RCC 7860 (cell line): ENCODE results near the gene ICAM4.

ENCODE experiments used
- DNase-seq: peaks from one replicate; pipeline ENCODE4 v3.0.0-alpha.2; 2015; ENCODE audit warnings: low spot score
- FAIRE-seq: peaks from 2 replicates; lab custom pipeline; 2012; peaks lifted over from hg19 to GRCh38; lab: Jason Lieb, UNC

The ICAM4 gene

DNA sequence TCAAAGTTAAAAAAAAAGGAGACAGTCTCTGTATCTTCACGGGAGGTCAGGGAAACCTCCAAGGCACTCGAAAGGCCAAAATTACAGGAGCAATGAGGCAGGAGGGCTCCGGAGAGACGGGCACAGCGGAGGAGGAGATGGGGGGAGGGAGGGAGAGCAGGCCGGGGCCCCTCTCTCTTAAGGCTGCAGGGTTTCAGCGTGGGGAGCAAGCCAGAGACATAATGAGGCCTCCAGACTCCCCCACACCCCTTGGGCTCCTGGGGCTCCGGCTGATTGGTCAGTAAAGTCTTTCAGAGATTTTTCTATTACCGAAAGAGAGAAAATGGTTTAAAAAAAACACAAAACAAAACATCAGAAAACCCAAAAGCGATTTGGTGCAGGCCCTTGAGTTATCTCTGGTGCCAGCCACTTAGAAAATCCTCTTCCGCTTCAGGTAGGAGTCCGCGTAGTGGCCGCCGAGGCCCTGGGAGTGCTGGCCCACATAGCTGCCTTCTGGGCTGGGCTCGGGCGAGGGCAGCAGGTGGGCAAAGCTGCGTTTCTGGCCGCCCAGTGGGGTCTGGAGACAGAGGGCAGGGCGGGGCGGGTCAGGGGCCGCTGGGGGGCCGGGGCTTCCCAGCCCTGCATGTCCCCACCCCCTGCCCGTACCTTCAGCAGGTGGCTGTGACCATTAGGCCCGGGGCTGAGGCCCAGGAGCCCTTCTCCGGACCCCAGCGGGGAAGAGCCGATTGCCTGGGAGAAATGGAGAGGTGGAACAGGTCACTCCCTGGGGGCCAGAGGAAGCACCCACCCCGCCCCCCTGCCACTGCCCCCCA lies 30.5 kb downstream of the ICAM4 start:
- FAIRE-seq = no peak
- DNase-seq = no peak

DNA sequence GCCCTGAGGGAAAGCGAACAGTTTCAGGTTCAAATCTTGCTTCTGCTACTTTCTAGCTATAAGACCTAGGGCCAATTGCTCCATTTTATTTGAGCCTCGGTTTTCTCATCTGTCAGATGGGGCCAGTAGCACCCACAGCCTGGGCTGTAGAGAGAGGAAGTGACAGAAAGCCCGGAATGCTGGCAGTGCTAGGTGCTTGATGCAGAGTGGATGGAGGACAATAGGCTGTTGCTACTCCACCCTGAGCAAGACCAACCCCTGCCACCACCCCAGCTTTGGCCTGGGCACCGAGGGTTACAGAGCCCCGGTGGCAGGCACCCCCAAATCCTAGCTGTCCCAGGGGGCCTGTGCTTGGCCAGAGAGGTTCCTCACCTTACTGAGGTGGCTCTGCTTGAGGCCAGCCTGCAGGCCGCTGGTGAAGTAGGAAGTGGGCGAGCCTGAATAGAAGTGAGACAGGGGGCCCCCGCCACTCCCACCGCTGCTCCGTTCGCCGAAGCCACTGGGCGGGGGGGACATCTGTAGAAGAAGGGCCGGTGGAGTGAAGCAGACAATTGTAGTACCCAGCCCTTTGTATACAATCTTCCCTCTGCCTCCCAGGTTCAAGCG lies 31.2 kb downstream of the ICAM4 start:
- DNase-seq (no peak), FAIRE-seq (no peak)

GRCh38 chr19:10318807-10319682 lies 32.3 kb downstream of the ICAM4 start:
- FAIRE-seq = no peak
- DNase-seq = no peak

GRCh38 chr19:10320602-10321416 lies 34.1 kb downstream of the ICAM4 start:
- no peak for DNase-seq
- no peak for FAIRE-seq

- no peak for FAIRE-seq
- DNase-seq = no peak
Observed at GRCh38 chr19:10321417-10321797, 34.7 kb downstream of the ICAM4 start.

DNA sequence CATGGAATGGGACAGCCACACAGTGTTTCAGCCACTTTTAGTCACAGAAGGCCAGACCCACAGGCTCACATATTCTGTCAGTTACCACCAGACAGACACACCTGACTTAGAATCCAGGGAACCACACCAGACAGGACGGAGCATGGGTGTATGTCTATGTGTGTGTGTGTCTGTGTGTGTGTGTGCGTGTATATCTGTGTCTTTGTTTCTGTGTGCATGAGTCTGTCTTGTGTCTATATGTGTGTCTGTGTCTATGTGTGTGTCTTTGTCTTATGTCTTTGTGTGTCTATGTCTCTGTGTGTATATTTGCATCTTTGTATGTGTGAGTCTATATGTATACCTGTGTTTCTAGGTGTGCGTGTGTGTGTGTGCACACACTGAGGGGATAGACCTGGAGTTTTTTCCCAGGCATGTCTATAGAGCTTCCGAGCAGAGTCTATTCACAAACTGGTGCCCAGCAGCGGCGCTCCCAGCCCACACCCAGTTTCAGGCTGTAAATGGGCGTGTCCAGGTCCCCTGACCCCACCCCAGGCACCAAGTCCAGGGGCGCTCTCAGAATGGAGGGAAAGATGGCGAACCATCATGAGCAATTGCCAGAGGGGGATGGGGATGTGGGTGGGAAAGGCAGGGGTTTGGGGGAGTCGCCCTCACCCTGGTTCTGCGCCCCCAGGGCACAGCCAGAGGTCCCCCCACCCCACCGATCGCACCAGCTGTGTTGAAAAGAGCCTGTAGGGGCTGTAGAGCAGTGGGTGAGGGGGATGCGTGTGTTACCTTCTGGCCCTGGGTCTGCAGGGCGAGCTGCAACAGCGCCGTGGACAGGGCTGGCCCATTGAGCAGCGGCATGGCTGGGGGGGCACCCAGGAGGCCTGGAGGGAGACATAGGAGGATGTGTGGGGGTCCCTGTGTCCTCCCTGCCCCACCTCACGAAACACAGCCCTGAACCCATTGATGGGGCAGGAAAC lies 35.4 kb downstream of the ICAM4 start:
- FAIRE-seq = no peak
- no peak for DNase-seq

GRCh38 chr19:10325732-10326131 lies 39.0 kb downstream of the ICAM4 start:
- FAIRE-seq = no peak

DNA sequence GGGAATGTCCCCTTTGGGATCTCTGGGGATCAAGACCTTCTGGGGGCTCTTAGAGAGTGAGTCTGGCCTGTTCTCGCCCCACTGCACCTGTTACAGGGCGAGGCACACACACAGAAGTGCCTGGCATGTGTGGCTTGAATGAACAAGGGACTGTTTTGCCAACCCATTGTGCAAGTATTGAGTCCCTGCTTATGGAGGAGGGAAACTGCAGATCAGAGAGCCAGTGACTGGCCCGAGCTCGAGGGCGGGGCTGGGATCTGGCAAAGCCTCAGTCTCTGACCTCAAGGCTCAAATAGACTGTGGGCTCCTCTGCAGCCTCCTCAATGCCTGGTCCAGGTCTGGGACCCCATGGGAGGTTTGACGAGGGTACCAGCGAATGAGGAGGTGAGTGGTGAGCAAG lies 41.0 kb downstream of the ICAM4 start:
- FAIRE-seq (no peak), DNase-seq (no peak)

More at GRCh38 chr19:10325732-10326131, 39.0 kb downstream of the ICAM4 start:
- no peak for DNase-seq

DNA sequence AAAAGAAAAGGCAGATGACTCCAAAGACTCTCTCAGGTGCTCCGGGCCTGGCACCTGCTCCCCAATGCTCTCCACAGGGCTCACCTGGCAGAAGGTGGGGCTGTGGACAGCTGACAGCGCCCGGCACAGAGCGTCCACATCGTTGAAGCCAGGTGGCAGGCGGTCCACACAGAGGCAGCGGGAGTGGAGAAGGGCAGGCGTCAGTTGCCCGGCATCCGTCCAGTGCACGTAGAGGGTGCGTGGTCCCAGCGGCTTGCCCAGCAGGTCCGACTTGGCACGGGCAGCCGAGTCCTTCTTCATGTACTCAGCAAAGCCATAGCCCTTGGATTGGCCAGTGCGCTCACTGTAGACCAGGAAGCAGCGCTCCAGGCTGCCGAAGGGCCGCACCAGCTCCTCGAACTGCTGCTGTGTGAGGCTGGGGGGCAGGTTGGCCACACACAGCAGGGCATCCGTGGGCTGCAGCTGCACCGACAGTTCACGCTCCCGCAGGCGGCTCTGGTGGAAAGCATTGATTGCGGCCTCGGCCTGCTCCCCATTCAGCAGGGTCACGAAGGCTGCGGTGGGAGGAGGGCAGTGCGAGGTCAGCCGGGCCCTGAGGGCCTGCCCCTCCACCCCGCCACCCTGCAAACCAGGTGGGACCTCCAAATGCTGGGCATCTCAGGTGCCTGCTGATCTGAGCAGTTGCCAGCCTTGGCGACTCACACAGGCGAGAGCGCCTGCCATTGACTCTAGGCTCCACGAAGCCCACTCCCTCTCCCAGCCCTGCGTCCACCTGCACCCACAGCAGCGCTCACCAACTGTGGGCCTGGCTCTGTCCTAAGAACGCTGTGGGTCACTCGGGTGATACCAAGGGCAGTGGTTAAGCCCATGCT lies 42.0 kb downstream of the ICAM4 start:
- no peak for DNase-seq
- FAIRE-seq = no peak

DNA sequence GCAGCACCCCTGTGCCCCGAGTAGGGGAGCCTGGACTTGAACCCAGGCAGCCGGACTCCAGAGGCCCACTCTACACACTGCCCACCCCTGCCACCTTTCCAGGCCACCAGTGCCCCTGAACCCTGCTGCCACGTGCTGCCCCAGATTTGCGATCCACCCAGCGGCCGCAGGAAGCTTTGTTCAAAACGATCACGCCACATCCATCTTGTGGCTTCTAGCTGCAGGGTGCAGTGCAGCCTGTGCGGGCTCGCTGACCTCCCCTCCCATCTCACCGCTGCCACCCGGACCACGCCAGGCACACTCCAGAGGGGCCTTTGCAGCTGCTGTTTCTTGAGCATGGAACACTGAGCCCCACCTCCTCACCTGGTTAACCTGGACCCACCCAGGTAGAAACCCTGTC lies 42.8 kb downstream of the ICAM4 start:
- DNase-seq (no peak), FAIRE-seq (no peak)

DNA sequence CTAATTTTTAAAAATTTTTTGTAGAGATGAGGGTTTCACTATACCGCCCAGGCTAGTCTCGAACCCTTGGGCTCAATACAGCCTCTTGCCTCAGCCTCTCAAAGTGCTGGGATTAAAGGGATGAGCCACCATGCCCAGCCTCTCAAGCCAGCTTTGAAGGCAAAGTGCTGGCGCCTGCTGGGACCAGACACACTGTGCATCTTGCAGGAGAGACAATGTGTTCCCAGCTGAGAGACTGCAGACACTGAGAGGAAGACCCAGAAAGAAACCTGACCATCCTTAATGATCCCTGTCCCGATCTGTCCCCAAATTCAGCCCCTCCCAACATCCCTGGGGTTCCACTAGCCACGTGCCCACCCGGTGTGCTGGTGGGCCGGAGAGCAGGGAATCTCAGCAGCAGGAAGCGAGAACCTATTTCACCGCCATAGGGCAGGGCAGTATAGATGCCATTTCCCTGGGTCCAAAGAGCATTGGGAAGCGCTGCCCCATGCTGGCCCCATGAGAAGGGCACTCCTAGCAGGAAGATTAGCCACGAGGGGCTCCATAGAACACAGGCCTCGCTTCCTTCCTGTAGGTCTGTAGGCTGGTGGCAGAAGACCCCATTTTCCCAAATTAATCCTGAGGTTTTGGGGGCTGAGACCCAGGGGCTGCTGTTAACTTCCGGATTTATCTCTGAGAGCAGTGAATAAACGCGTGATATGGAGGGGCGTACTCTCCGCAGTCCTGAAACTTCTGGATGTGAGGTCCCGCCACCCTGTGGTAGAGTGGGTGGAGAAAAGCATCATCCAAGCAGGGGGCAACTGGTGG lies 45.6 kb downstream of the ICAM4 start:
- no peak for FAIRE-seq
- DNase-seq = no peak

DNA sequence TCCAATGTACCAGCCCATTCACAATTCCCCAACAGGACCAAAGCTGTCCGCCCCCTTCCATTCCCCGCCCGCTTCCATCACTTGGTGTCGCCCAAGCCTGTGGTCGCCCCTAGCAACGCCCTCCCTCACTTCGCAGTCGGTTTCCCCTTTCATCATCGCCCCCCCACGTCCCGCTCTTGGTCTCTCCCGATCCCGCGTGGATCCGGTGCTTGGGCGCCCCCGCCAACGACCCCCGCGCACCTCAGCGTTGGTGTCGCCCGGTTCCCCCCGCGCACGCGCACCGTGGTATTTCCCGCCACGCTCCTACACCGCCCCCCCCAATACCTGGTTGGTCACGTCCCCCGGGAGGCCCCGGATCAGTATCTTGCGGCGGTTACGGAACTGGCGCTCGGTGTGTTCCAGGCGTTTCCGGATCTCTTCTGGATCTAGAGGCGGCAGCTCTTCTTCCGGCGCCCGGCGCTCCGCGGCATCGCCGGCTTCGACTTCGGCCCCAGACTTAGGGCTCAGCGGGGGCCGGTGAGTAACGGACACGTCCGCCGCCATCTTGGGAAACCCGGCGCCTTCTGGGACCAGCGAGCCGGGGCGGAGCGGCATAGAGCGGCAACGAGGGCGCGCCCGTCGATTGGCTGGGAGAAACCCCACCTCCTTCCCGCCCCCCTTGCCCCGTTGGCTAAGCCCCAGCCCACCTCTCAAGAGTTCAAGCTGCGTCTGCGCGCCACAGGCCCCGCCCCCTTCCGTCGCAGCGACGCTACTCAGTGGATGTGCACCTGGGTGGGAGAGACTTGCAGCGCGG lies 46.4 kb downstream of the ICAM4 start, which contains the start of gene RAVER1:
Gene RAVER1, minus strand, starts transcription at position 565 of the 793 bp plus-strand sequence. Its CDS starts 22 bp downstream, at position 543.
- FAIRE-seq = peak; percentile 85
- DNase-seq = peak; percentile 90

DNA sequence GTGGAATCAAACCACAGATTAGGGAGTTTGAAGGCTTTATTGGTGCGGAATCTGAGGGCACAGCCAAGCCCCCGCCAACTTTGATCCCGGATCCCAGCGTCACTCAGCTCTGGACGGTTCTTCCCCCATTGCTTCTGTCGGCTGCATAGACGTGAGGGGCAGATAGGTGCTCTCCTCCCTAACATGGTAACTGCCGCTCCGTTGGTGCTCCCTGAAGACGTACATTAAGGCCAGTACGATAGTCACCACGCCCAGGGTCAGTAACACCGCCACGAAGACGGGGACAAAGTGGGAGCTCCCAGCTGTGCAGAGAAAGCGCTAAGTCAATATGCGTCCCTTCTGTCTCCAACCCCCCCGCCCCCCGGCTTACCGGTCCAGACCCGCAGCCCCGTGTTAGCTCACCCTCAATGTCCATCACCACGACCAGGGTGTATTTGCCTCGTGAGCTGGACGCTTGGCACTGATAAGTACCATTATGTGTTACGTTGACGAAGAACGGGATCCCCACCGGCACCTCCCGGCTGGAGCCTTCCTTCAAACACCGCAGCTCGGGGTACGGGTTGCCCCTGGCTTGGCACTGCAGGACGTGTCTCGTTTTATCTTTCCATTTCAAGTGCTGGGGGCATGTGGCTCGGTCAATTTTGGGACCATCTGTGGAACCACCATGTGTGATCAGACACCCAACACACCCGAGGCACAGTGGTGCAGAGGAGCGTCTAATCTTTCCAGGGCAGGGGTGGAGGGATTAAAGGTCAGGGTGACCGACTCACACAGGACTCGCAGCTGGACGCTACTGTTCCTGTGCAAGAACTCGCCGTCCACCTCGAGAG lies 47.2 kb downstream of the ICAM4 start:
- no peak for FAIRE-seq
- no peak for DNase-seq

DNA sequence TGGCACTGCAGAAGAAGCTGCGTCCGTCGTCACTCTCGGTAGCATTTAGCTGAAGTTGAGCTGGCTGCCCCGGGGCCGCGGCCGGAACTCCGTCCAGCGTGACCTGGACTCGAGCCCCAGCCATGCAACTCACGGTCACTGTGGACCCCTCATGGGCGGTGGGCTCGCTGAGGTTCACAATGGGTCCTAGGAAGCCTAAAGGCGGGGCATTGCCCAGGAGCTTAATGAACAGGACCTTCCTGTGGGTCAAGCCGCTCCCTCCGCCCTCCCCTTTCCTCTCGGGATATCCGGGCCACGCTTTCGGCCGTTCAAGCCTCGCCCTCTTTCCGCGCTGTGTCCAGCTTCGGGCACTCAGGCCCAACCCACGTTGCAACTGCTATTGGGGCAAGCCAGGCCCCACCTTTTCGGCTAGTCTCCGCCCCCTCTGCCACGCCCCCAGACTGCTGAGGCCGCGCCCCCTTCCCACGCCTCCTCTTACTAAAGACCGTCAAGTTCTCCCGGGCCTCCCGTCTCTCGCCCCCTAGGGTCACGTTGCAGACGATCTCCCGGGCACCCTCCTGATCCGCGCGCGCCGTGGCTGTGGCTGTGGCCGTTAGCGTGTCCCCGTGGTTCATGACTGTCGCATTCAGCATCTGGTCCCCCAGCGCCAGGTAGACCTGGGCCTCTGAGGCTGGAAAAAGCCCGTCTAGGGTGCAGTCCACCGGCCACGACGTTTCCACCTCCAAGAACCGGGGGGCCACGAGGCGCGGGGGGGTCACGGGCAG lies 48.0 kb downstream of the ICAM4 start:
- DNase-seq (peak; percentile 84), FAIRE-seq (peak; percentile 82)

DNA sequence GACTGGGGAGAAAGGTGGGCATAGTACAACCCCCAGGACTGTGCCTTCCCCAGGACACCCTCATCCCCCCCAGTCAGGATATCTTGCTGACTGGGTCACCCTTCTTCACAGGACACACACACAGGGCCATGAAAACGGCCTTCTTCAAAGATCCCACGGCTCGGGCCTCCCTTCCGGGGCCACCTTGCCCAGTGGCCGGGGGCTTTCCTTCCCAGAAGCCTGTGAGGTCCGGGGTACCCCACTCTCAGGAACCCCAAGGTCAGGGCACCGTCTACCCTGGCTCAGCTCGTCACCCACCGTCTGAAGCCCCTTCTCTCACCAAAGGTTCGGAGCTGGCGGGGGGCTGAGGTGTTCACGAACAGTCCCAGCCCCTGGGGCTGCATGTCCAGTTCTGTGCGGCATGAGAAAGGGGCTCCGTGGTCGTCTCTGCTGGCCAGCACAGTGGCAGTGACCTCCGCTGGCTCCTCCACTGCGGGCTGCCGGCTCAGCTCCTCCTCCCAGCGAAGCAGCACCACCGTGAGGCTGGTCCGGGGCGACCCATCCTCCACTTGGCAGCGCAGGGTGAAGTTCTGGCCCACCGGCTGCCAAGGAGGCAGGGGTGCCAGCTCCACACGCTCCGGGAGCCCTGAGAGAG lies 48.7 kb downstream of the ICAM4 start:
- no peak for DNase-seq
- FAIRE-seq = no peak
